K562 (cell line): ENCODE measurements around the gene FBN1. TPM values are rescaled to one million over a fixed set of nuclear protein-coding genes. Genes with fewer than 3 reads are reported as not detected.

ENCODE experiments used
- ATAC-seq: fragments of 200-7000 bp; cut with Tn5 transposase; 3 replicates; pipeline ENCODE4 v1.9.1; 2020; ENCODE audit warnings: moderate library complexity
- BruUV-seq: library from RNA; stranded (reverse); fragments of 400-500 nt; replicated peaks from 2 replicates; lab custom pipeline; 2021; lab: Mats Ljungman, UMichigan
- CTCF ChIA-PET: fragments of 300-600 bp; formaldehyde crosslinking; extraction: SDS; loops from one replicate; lab custom pipeline; 2021; ENCODE audit warnings: low intra/inter-chr PET ratio; lab: Yijun Ruan, JAX
- POLR2A ChIA-PET: fragments of 300-600, 350-650 bp; sonication (Branson Sonifier 250); formaldehyde crosslinking; extraction: SDS; loops from one replicate; lab custom pipeline; 2021; ENCODE audit warnings: antibody characterized with exemption, inconsistent platforms; lab: Yijun Ruan, JAX
- DNase-seq, 4 experiments: peaks; one replicate each; pipeline versions ENCODE4 v3.0.0 to v3.0.0-alpha.2; 2011 to 2018; ENCODE audit warnings: low spot score in 3 of 4, mixed read lengths in 3 of 4; ENCODE audit errors: extremely low read depth in 1 of 4
- FAIRE-seq: peaks from 2 replicates; lab custom pipeline; 2011; peaks lifted over from hg19 to GRCh38; lab: Jason Lieb, UNC
- H2AFZ ChIP-seq: 2 replicates; pipeline ENCODE4 v1.6.0; 2011; ENCODE audit warnings: low read depth, low read length, control low read depth, inconsistent platforms
- H3K27ac ChIP-seq: fragments of 200-600 bp; 3 replicates; pipeline ENCODE4 v1.8.0; 2011; ENCODE audit warnings: low read depth, mild to moderate bottlenecking, control low read depth, inconsistent platforms, low read length, moderate library complexity, mixed read lengths; ENCODE audit errors: extremely low read depth
- H3K27me3 ChIP-seq, 2 experiments: fragments of 300-600 bp in 1 of 2; 2 replicates in 1 of 2; 3 replicates in 1 of 2; pipeline versions ENCODE4 v1.6.0 to v1.8.0; 2011; ENCODE audit warnings: inconsistent platforms in 2 of 2, low read length in 2 of 2, mild to moderate bottlenecking in 1 of 2, mixed read lengths in 1 of 2, moderate library complexity in 1 of 2; ENCODE audit not compliant: control insufficient read depth in 2 of 2, insufficient read depth in 2 of 2
- H3K36me3 ChIP-seq: fragments of 300-600 bp; 3 replicates; pipeline ENCODE4 v1.8.0; 2011; ENCODE audit warnings: mild to moderate bottlenecking, low read length, inconsistent platforms; ENCODE audit not compliant: control insufficient read depth, insufficient read depth
- H3K4me1 ChIP-seq, 2 experiments: fragments of 200-600 bp in 1 of 2; replicated peaks in 1 of 2; 2 replicates in 1 of 2; 3 replicates in 1 of 2; pipeline versions ENCODE4 v1.5.1 to v1.8.0; 2011; ENCODE audit warnings: inconsistent platforms in 2 of 2, low read length in 2 of 2, mild to moderate bottlenecking in 1 of 2, mixed read lengths in 1 of 2, moderate library complexity in 1 of 2; ENCODE audit not compliant: control insufficient read depth in 2 of 2, insufficient read depth in 2 of 2
- H3K4me2 ChIP-seq: 2 replicates; pipeline ENCODE4 v1.6.1; 2011; ENCODE audit warnings: low read length, control low read depth, inconsistent platforms, mixed read lengths; ENCODE audit not compliant: insufficient read depth
- H3K4me3 ChIP-seq: fragments of 200-600 bp; sonication (generic), shearing (Covaris generic); 2 replicates; pipeline ENCODE4 v1.5.1; 2016; ENCODE audit warnings: control low read depth, inconsistent platforms
- H3K79me2 ChIP-seq: fragments of 200-600 bp; 3 replicates; pipeline ENCODE4 v1.8.0; 2011; ENCODE audit warnings: low read length, inconsistent platforms; ENCODE audit not compliant: control insufficient read depth, insufficient read depth
- H3K9ac ChIP-seq, 2 experiments: 2 replicates each; pipeline versions ENCODE4 v1.6.0 to v1.6.1; 2011; ENCODE audit warnings: low read depth in 2 of 2, low read length in 2 of 2, control low read depth in 1 of 2, inconsistent platforms in 1 of 2, mild to moderate bottlenecking in 1 of 2, mixed read lengths in 1 of 2; ENCODE audit not compliant: insufficient read depth in 1 of 2
- H3K9me1 ChIP-seq: one replicate; pipeline ENCODE4 v1.6.0; 2011; ENCODE audit warnings: inconsistent platforms, mild to moderate bottlenecking, low read length, moderate library complexity; ENCODE audit not compliant: control insufficient read depth, insufficient read depth
- H3K9me3 ChIP-seq: replicated peaks from 2 replicates; pipeline ENCODE4 v1.5.1; 2011; ENCODE audit warnings: low read depth, low read length, inconsistent platforms; ENCODE audit not compliant: control insufficient read depth, insufficient read depth
- H4K20me1 ChIP-seq: replicated peaks from 2 replicates; pipeline ENCODE4 v1.6.1; 2011; ENCODE audit warnings: low read length, inconsistent platforms, mixed read lengths; ENCODE audit not compliant: control insufficient read depth, insufficient read depth
- ARHGAP35 ChIP-seq: fragments of 450-650 bp; IDR thresholded peaks from 2 replicates; pipeline ENCODE4 v1.6.1; 2018; ENCODE audit not compliant: partially characterized antibody
- FIP1L1 ChIP-seq: fragments of 200-400 bp; formaldehyde crosslinking; IDR thresholded peaks from 2 replicates; pipeline ENCODE4 v1.6.1; 2018; ENCODE audit warnings: mild to moderate bottlenecking, low read depth, low read length; ENCODE audit not compliant: poor library complexity, severe bottlenecking
- FOXK1 ChIP-seq: sonication (generic); formaldehyde crosslinking; IDR thresholded peaks from 2 replicates; pipeline ENCODE4 v1.8.0; 2022; ENCODE audit warnings: missing genetic modification reagents, mild to moderate bottlenecking, borderline replicate concordance
- GABPA ChIP-seq: fragments of 200-800 bp; sonication (Bioruptor generic); conservative IDR thresholded peaks from 2 replicates; pipeline ENCODE4 v1.6.1; 2016; ENCODE audit warnings: low read depth, missing genetic modification characterization, missing compliant biosample characterization
- KDM4B ChIP-seq, 2 experiments: fragments of 450-650 bp in 1 of 2; sonication (generic) in 1 of 2; IDR thresholded peaks; 2 replicates each; pipeline ENCODE4 v1.6.1; 2016 to 2017; ENCODE audit warnings: borderline replicate concordance in 2 of 2, antibody characterized with exemption in 1 of 2, low read depth in 1 of 2, mild to moderate bottlenecking in 1 of 2
- NFATC3 ChIP-seq: fragments of 450-650 bp; IDR thresholded peaks from 2 replicates; pipeline ENCODE4 v1.6.1; 2017; ENCODE audit warnings: mild to moderate bottlenecking
- RBBP5 ChIP-seq: fragments of 200-600 bp; sonication (generic); IDR thresholded peaks from 2 replicates; pipeline ENCODE4 v1.6.1; 2012; ENCODE audit warnings: borderline replicate concordance, mild to moderate bottlenecking, low read length, control low read depth, inconsistent platforms; ENCODE audit not compliant: insufficient read depth, poor library complexity, severe bottlenecking
- SP1 ChIP-seq: sonication (generic); formaldehyde crosslinking; IDR thresholded peaks from 2 replicates; pipeline ENCODE4 v1.8.1; 2022; ENCODE audit warnings: mild to moderate bottlenecking, missing genetic modification reagents
- TAL1 ChIP-seq: fragments of 450-650 bp; IDR thresholded peaks from 2 replicates; pipeline ENCODE4 v1.6.1; 2016; ENCODE audit warnings: mild to moderate bottlenecking
- ZC3H4 ChIP-seq: sonication (generic); formaldehyde crosslinking; IDR thresholded peaks from 2 replicates; pipeline ENCODE4 v1.9.0; 2021; ENCODE audit warnings: missing genetic modification reagents, borderline replicate concordance
- ZKSCAN8 ChIP-seq: fragments of 200-800 bp; sonication (Bioruptor generic); IDR thresholded peaks from 2 replicates; pipeline ENCODE4 v1.6.1; 2016; ENCODE audit warnings: missing genetic modification characterization, missing compliant biosample characterization
- ZNF121 ChIP-seq: sonication (generic); formaldehyde crosslinking; conservative IDR thresholded peaks from 2 replicates; pipeline ENCODE4 v1.8.0; 2022; ENCODE audit warnings: missing genetic modification reagents
- WGBS: fragments of 100-300 bp; shearing (Covaris generic); methylation state at CpG from one replicate; pipeline ENCODE4 v1.1.6; 2016; ENCODE audit warnings: low coverage, mixed read lengths; ENCODE audit not compliant: insufficient coverage; ENCODE audit errors: missing lambda C conversion rate; 5-methylcytosine and 5-hydroxymethylcytosine counted together
- in situ Hi-C: fragments of 300-500 bp; cut with MboI; formaldehyde crosslinking; loops from 4 replicates; pipeline ENCODE4 v1.15.0; 2018; ENCODE audit warnings: inconsistent platforms, mixed read lengths
- intact Hi-C: fragments of 100-400 bp; cut with micrococcal nuclease; formaldehyde crosslinking; loops from 2 replicates; pipeline ENCODE4 v1.14.2; 2022
- polyA plus RNA-seq, 8 experiments: library from polyadenylated mRNA; depleted of rRNA in 4 of 8; stranded (reverse) in 5 of 8; unstranded in 3 of 8; fragments of >200 nt; fragmentation: Nextera tagmentation in 2 of 8; fragmentation: Illumina TruSeq in 1 of 8; extraction: Ambion mirVana in 2 of 8; extraction: Trizol in 1 of 8; gene quantifications; 2 replicates each; pipeline versions ENCODE4 v1.2.1 to v1.2.3, GENCODE V29; 2011 to 2014; ENCODE audit warnings: inconsistent platforms in 1 of 8, missing spikeins in 1 of 8
- total RNA-seq, 7 experiments: library from RNA; depleted of rRNA in 6 of 7; stranded (reverse); fragments of >200 nt in 6 of 7; fragmentation: Illumina TruSeq in 2 of 7; extraction: Trizol in 2 of 7; gene quantifications; 2 replicates each; pipeline versions ENCODE4 v1.2.1 to v1.2.3, GENCODE V29; 2011 to 2021; ENCODE audit warnings: low replicate concordance in 1 of 7
- TF ChIP-seq, protein P1 (sequence below), 2 experiments: fragments of 450-650 bp; IDR thresholded peaks; 2 replicates each; pipeline ENCODE4 v1.6.1; 2018; ENCODE audit warnings: mild to moderate bottlenecking in 2 of 2, low read depth in 1 of 2; ENCODE audit not compliant: partially characterized antibody in 2 of 2
- TF ChIP-seq, protein P2 (sequence below): fragments of 250-450 bp; sonication (Bioruptor Pico); IDR thresholded peaks from 2 replicates; pipeline ENCODE4 v1.4.0; 2020; ENCODE audit warnings: borderline replicate concordance
- TF ChIP-seq, protein P3 (sequence below): fragments of 250-450 bp; sonication (Bioruptor Pico); IDR thresholded peaks from 2 replicates; pipeline ENCODE4 v1.9.0; 2021; ENCODE audit warnings: mild to moderate bottlenecking

Gene FBN1
- total and polyA plus RNA-seq, 9 of the 15 experiments (the other 6 are each of a cell fraction or from before 2014, with no cell fraction given), result 0.15 to 1.2 (median 0.60) TPM

DNA sequence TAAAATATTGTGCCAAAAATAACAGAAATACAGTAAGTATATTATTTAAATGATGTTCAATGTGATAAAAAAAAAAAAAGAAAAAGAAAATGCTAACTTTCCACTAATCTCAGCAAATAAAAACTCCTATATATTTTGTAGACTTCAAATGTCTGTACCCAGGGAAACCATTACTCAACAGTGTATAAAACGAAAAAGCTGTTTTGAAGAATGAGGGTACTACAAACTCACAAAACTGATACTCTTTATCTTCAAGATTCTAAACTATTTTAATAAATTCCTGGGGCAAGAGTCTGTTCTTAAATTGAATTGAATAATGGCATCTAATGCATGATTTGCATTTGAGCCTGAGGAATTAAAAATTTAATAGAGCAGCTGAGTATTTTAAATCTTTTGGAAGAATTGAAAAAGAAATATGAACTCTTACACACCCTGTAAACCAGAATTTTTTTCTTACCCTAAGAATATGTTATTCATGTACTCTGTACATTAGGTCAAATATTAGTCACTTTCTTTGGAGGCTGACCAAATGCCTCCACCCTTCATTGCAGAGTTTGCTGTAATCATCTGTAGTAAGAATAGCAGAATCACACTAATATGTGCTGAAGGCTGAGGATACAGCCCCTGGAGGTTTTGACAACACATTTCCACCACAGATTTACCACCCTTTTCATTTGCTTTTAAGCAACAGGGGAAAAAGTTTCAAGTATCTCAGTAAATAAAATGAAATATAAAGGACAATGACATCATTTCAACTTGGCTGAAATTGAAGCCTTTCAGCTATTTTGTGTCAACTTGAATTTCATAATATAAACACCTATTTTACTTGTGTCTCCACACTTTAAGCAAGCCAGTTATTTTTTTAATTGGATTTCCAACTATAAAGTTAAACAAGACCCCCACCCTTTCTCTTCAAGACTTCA, 79.7 kb downstream of the FBN1 start:
- POLR2A ChIA-PET, result interaction anchor here (0.6 kb wide), 1 partner anchor 128 kb away, joined by 4 read pairs; no protein-coding TSS in a partner anchor
- FAIRE-seq (no peak), DNase-seq (no peak)
- TF ChIP-seq, protein P1, sequence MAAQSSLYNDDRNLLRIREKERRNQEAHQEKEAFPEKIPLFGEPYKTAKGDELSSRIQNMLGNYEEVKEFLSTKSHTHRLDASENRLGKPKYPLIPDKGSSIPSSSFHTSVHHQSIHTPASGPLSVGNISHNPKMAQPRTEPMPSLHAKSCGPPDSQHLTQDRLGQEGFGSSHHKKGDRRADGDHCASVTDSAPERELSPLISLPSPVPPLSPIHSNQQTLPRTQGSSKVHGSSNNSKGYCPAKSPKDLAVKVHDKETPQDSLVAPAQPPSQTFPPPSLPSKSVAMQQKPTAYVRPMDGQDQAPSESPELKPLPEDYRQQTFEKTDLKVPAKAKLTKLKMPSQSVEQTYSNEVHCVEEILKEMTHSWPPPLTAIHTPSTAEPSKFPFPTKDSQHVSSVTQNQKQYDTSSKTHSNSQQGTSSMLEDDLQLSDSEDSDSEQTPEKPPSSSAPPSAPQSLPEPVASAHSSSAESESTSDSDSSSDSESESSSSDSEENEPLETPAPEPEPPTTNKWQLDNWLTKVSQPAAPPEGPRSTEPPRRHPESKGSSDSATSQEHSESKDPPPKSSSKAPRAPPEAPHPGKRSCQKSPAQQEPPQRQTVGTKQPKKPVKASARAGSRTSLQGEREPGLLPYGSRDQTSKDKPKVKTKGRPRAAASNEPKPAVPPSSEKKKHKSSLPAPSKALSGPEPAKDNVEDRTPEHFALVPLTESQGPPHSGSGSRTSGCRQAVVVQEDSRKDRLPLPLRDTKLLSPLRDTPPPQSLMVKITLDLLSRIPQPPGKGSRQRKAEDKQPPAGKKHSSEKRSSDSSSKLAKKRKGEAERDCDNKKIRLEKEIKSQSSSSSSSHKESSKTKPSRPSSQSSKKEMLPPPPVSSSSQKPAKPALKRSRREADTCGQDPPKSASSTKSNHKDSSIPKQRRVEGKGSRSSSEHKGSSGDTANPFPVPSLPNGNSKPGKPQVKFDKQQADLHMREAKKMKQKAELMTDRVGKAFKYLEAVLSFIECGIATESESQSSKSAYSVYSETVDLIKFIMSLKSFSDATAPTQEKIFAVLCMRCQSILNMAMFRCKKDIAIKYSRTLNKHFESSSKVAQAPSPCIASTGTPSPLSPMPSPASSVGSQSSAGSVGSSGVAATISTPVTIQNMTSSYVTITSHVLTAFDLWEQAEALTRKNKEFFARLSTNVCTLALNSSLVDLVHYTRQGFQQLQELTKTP (IDR thresholded peaks at IDR 0.05; ENCODE audit: low read depth in 1 of 2, partially characterized antibody in 2 of 2), result no peak
- TF ChIP-seq, protein P2, sequence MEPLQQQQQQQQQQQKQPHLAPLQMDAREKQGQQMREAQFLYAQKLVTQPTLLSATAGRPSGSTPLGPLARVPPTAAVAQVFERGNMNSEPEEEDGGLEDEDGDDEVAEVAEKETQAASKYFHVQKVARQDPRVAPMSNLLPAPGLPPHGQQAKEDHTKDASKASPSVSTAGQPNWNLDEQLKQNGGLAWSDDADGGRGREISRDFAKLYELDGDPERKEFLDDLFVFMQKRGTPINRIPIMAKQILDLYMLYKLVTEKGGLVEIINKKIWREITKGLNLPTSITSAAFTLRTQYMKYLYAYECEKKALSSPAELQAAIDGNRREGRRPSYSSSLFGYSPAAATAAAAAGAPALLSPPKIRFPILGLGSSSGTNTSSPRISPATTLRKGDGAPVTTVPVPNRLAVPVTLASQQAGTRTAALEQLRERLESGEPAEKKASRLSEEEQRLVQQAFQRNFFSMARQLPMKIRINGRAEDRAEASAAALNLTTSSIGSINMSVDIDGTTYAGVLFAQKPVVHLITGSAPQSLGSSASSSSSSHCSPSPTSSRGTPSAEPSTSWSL (CRISPR knock-in tag), result no peak
- no peak for TF ChIP-seq NFATC3
- no peak for TF ChIP-seq ZC3H4 (CRISPR knock-in tag)
- no peak for TF ChIP-seq ZKSCAN8 (CRISPR knock-in tag)
- TF ChIP-seq KDM4B (IDR thresholded peaks at IDR 0.05; ENCODE audit: borderline replicate concordance in 2 of 2, low read depth in 1 of 2), result no peak
- TF ChIP-seq, protein P3, sequence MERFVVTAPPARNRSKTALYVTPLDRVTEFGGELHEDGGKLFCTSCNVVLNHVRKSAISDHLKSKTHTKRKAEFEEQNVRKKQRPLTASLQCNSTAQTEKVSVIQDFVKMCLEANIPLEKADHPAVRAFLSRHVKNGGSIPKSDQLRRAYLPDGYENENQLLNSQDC (CRISPR knock-in tag), result no peak
- no peak for TF ChIP-seq RBBP5
- TF ChIP-seq FOXK1 (CRISPR knock-in tag), result no peak
- no peak for TF ChIP-seq GABPA
- TF ChIP-seq TAL1, result no peak
- TF ChIP-seq SP1 (CRISPR knock-in tag), result no peak
- no peak for TF ChIP-seq ZNF121 (CRISPR knock-in tag)
- no peak for TF ChIP-seq FIP1L1
- no peak for TF ChIP-seq ARHGAP35

More for the DNA sequence above, 79.7 kb downstream of the FBN1 start:
- WGBS, result 19% methylated on average over 1 of the region's 1 CpG
- no peaks in the 10 kb centered on the region for H3K36me3 ChIP-seq
- no peaks in the 10 kb centered on the region for H3K9me3 ChIP-seq
- no peaks in the 10 kb centered on the region for H4K20me1 ChIP-seq
- no peaks in the 10 kb centered on the region for H3K9me1 ChIP-seq
- intact Hi-C loops, result no loop called here
- H3K27me3 ChIP-seq, result no peaks in the 10 kb centered on the region
- CTCF ChIA-PET, result interaction anchor here (0.6 kb wide), 1 partner anchor 77 kb away, joined by 3 read pairs; no protein-coding TSS in a partner anchor
- no peak overlapping the region for H2AFZ ChIP-seq
- ATAC-seq, result no peak
- no peaks in the 10 kb centered on the region for H3K4me1 ChIP-seq
- BruUV-seq, result no TSS peak
- H3K4me2 ChIP-seq, result no peak overlapping the region
- no peak overlapping the region for H3K27ac ChIP-seq
- no peaks in the 10 kb centered on the region for H3K79me2 ChIP-seq
- in situ Hi-C loops, result no loop called here
- H3K9ac ChIP-seq, result no peak overlapping the region
- no peak overlapping the region for H3K4me3 ChIP-seq
